MM.1S (cell line): Measurements from ENCODE around the gene TMEM235.

Experiments used
- DNase-seq: peaks from one replicate; pipeline ENCODE4 v3.0.0-alpha.2; 2015
- H2AFZ ChIP-seq: fragments of 300-600 bp; sonication (generic); 2 replicates; pipeline ENCODE4 v1.6.0; 2016; ENCODE audit warnings: antibody characterized with exemption, low read length
- H3F3A ChIP-seq: fragments of 300-600 bp; sonication (generic); 2 replicates; pipeline ENCODE4 v1.6.1; 2016; ENCODE audit warnings: mild to moderate bottlenecking, antibody characterized with exemption, low read length, moderate library complexity, mixed read lengths; ENCODE audit not compliant: insufficient read depth
- H3K27ac ChIP-seq: fragments of 300-600 bp; sonication (generic); 2 replicates; pipeline ENCODE4 v1.5.1; 2016; ENCODE audit warnings: mild to moderate bottlenecking, low read length
- H3K27me3 ChIP-seq: fragments of 300-600 bp; sonication (generic); replicated peaks from 2 replicates; pipeline ENCODE4 v1.6.0; 2016; ENCODE audit warnings: low read length; ENCODE audit not compliant: insufficient read depth
- H3K36me3 ChIP-seq: fragments of 300-600 bp; sonication (generic); replicated peaks from 2 replicates; pipeline ENCODE4 v1.6.1; 2016; ENCODE audit warnings: mild to moderate bottlenecking, low read length, mixed read lengths; ENCODE audit not compliant: insufficient read depth
- H3K4me1 ChIP-seq: fragments of 300-600 bp; sonication (generic); 2 replicates; pipeline ENCODE4 v1.6.1; 2016; ENCODE audit warnings: low read length, mixed read lengths
- H3K4me2 ChIP-seq: fragments of 300-600 bp; sonication (generic); 2 replicates; pipeline ENCODE4 v1.6.0; 2016; ENCODE audit warnings: low read depth, low read length
- H3K4me3 ChIP-seq: fragments of 300-600 bp; sonication (generic); 2 replicates; pipeline ENCODE4 v1.5.1; 2016; ENCODE audit warnings: low read length, mixed read lengths
- H3K79me2 ChIP-seq: fragments of 300-600 bp; sonication (generic); 2 replicates; pipeline ENCODE4 v1.6.1; 2016; ENCODE audit warnings: mixed run types, low read length, mixed read lengths
- H3K9ac ChIP-seq: fragments of 300-600 bp; sonication (generic); 2 replicates; pipeline ENCODE4 v1.6.1; 2016; ENCODE audit warnings: low read length, mixed read lengths
- H3K9me2 ChIP-seq: fragments of 300-600 bp; sonication (generic); replicated peaks from 2 replicates; pipeline ENCODE4 v1.6.1; 2016; ENCODE audit warnings: mild to moderate bottlenecking, low read length, mixed read lengths; ENCODE audit not compliant: insufficient read depth
- H3K9me3 ChIP-seq: fragments of 300-600 bp; sonication (generic); replicated peaks from 2 replicates; pipeline ENCODE4 v1.6.1; 2016; ENCODE audit warnings: mild to moderate bottlenecking, low read length, mixed read lengths; ENCODE audit not compliant: insufficient read depth
- H4K20me1 ChIP-seq: fragments of 300-600 bp; sonication (generic); 2 replicates; pipeline ENCODE4 v1.6.1; 2016; ENCODE audit warnings: mild to moderate bottlenecking, low read length, moderate library complexity, mixed read lengths; ENCODE audit not compliant: insufficient read depth
- EZH2 ChIP-seq: fragments of 300-600 bp; sonication (generic); optimal IDR thresholded peaks from 2 replicates; pipeline ENCODE3; 2017; ENCODE audit warnings: low read depth, mild to moderate bottlenecking, antibody characterized with exemption, low read length, mixed read lengths
- EZH2phosphoT487 ChIP-seq: fragments of 300-600 bp; sonication (generic); IDR thresholded peaks from 2 replicates; pipeline ENCODE4 v1.6.1; 2018; ENCODE audit warnings: antibody characterized with exemption, low read length
- TF ChIP-seq, protein P1 (sequence below): fragments of 300-600 bp; sonication (generic); IDR thresholded peaks from 2 replicates; pipeline ENCODE4 v1.5.1; 2016; ENCODE audit warnings: antibody characterized with exemption, low read length, mixed read lengths

Gene TMEM235

DNA sequence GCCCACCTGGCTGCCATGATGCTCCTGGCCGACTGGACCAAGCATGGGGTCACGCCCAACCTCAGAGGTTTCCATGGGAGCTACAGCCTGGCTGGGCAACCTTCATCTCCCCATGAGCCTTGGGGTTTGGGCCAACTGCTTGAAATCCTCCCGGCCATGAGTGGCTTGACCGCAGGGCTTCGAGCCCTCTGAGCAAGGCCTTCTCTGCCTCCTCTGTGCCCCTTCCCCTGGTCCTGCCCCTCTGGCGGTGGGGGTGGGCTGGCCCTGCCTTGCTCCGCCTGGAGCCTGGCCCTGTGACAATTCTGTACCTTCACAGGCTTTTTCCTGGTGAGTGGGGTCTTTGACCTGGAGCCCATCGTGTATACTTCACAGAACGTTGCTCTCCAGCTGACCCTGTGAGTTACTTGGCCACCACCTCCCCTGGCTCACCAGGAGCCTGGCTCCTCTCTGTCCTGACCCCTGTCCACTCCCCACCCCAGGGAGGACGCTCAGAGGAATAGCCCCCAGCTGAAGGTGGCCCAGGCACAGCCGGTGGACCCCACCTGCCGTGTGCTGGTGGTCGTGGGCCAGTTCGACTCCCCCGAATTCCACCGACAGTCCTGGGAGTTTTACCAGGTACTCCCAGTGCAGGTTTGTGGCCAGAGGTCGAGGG, 26.2 kb upstream of the TMEM235 start:
- H3K9me2 ChIP-seq: no peaks in the 10 kb centered on the region
- no peaks in the 10 kb centered on the region for H3K36me3 ChIP-seq
- DNase-seq: no peak

DNA sequence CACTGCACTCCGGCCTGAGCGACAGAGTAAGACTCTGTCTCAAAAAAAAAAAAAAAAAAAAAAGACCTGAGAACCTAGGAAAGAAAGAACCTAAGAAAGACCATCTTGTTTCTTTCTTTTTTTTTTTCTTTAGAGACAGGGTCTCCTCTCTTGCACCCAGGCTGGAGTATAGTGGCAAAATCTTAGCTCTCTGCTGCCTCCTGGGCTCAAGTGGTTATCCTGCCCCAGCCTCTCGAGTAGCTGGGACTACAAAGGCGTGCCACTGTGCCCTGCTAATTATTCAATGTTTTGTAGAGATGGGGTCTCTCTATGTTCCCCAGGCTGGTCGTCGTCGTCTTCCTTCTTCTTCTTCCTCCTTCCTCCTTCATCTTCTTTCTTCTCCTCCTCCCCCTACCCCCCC, 25.1 kb upstream of the TMEM235 start:
- Histone ChIP-seq H3K9ac (no peak overlapping the region), H4K20me1 (no peaks in the 10 kb centered on the region), H3K4me1 (no peaks in the 10 kb centered on the region), H2AFZ (no peak overlapping the region), H3K4me3 (no peak overlapping the region), H3K36me3 (no peaks in the 10 kb centered on the region), H3K9me3 (no peaks in the 10 kb centered on the region), H3F3A (no peaks in the 10 kb centered on the region), H3K4me2 (no peak overlapping the region), H3K27me3 (no peaks in the 10 kb centered on the region), H3K9me2 (no peaks in the 10 kb centered on the region), H3K79me2 (no peaks in the 10 kb centered on the region), H3K27ac (no peak overlapping the region)
- no peak for DNase-seq
- TF ChIP-seq EZH2: no peak
- TF ChIP-seq, protein P1, sequence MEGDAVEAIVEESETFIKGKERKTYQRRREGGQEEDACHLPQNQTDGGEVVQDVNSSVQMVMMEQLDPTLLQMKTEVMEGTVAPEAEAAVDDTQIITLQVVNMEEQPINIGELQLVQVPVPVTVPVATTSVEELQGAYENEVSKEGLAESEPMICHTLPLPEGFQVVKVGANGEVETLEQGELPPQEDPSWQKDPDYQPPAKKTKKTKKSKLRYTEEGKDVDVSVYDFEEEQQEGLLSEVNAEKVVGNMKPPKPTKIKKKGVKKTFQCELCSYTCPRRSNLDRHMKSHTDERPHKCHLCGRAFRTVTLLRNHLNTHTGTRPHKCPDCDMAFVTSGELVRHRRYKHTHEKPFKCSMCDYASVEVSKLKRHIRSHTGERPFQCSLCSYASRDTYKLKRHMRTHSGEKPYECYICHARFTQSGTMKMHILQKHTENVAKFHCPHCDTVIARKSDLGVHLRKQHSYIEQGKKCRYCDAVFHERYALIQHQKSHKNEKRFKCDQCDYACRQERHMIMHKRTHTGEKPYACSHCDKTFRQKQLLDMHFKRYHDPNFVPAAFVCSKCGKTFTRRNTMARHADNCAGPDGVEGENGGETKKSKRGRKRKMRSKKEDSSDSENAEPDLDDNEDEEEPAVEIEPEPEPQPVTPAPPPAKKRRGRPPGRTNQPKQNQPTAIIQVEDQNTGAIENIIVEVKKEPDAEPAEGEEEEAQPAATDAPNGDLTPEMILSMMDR: no peak
- no peak for TF ChIP-seq EZH2phosphoT487

More for the DNA sequence above, 26.2 kb upstream of the TMEM235 start:
- H3K27ac ChIP-seq: no peak overlapping the region
- H2AFZ ChIP-seq: no peak overlapping the region
- no peak overlapping the region for H3K4me2 ChIP-seq
- H3F3A ChIP-seq: no peaks in the 10 kb centered on the region
- no peak overlapping the region for H3K4me3 ChIP-seq
- H3K9ac ChIP-seq: no peak overlapping the region
- no peaks in the 10 kb centered on the region for H3K9me3 ChIP-seq
- no peaks in the 10 kb centered on the region for H4K20me1 ChIP-seq
- H3K27me3 ChIP-seq: no peaks in the 10 kb centered on the region
- TF ChIP-seq EZH2phosphoT487: no peak
- H3K79me2 ChIP-seq: no peaks in the 10 kb centered on the region
- H3K4me1 ChIP-seq: no peaks in the 10 kb centered on the region

DNA sequence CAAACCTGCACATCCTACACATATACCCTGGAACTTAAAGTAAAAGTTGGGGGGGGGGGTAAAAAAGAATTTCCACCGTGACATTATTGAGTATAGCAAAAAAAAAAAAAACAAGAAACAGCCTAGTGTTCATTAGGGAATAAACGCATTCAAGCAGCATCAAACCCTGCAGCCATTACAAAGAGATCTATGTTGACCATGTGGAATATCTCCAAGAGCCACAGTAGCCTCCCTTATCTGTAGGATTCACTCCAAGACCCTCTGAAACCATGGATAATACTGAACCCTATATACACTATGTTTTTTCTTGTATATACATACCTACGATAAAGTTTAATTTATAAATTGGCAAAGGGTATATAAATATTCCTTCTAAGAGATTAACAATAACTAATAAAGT, 22.9 kb upstream of the TMEM235 start:
- H3K36me3 ChIP-seq: no peaks in the 10 kb centered on the region
- H4K20me1 ChIP-seq: no peaks in the 10 kb centered on the region
- H2AFZ ChIP-seq: no peak overlapping the region
- H3K27me3 ChIP-seq: no peaks in the 10 kb centered on the region
- 0 out of 2 replicates have a peak, but pooled peaks cover 1% of the 10 kb centered on the region for H3K4me1 ChIP-seq
- no peak overlapping the region for H3K4me2 ChIP-seq
- no peaks in the 10 kb centered on the region for H3F3A ChIP-seq
- no peaks in the 10 kb centered on the region for H3K9me3 ChIP-seq
- no peaks in the 10 kb centered on the region for H3K79me2 ChIP-seq
- no peak for DNase-seq
- no peak overlapping the region for H3K27ac ChIP-seq
- no peaks in the 10 kb centered on the region for H3K9me2 ChIP-seq
- H3K4me3 ChIP-seq: no peak overlapping the region
- TF ChIP-seq EZH2 (no peak), EZH2phosphoT487 (no peak)
- TF ChIP-seq, protein P1: no peak
- no peak overlapping the region for H3K9ac ChIP-seq

DNA sequence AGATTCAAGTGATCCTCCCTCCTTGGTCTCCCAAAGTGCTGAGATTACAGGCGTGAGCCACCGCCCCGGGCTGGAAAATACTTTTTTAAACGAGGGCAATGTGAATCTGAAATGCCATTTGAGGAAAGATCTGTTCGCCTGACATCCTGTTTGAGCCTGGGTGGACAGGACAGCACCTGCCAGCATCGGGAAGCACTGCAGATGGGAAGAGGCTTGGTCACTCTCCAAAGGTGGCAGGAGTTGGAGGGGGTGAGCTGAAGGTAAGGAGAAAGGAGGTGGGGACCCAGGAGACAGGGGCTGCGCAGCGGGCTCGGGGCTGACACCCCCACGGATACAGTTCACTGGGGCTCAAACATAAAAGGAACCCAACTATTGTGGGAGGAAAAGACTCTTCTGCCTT, 21.3 kb upstream of the TMEM235 start:
- Histone ChIP-seq H2AFZ (no peak overlapping the region), H3K4me1 (0 out of 2 replicates have a peak, but pooled peaks cover 3% of the 10 kb centered on the region), H3K79me2 (peaks cover 11% of the 10 kb centered on the region), H3K27ac (no peak overlapping the region), H3K9me3 (no peaks in the 10 kb centered on the region), H4K20me1 (no peaks in the 10 kb centered on the region), H3K4me3 (no peak overlapping the region), H3K9me2 (no peaks in the 10 kb centered on the region), H3F3A (no peaks in the 10 kb centered on the region), H3K36me3 (no peaks in the 10 kb centered on the region), H3K9ac (no peak overlapping the region), H3K4me2 (no peak overlapping the region), H3K27me3 (no peaks in the 10 kb centered on the region)
- no peak for DNase-seq
- no peak for TF ChIP-seq EZH2phosphoT487
- TF ChIP-seq, protein P1: no peak
- TF ChIP-seq EZH2: no peak
